HCT116 (cell line): ENCODE results near the gene GALNT5. TPM values are rescaled to one million over a fixed set of nuclear protein-coding genes. Genes with fewer than 3 reads are reported as not detected.

ENCODE experiments used
- ATAC-seq: fragments of 200-7000 bp; cut with Tn5 transposase; 2 replicates; pipeline ENCODE4 v1.9.1; 2020; ENCODE audit warnings: mild to moderate bottlenecking, moderate library complexity
- BruUV-seq: library from RNA; stranded (reverse); fragments of 400-500 nt; replicated peaks from 2 replicates; lab custom pipeline; 2021; lab: Mats Ljungman, UMichigan
- CTCF ChIA-PET: fragments of 300-600 bp; sonication (Branson Sonifier 250); formaldehyde crosslinking; loops from one replicate; lab custom pipeline; 2021; ENCODE audit warnings: antibody characterized with exemption; lab: Charles Lee
- POLR2A ChIA-PET: fragments of 300-600, 350-600 bp; sonication (Branson Sonifier 250); formaldehyde crosslinking; loops from one replicate; lab custom pipeline; 2021; ENCODE audit warnings: antibody characterized with exemption; lab: Charles Lee
- RAD21 ChIA-PET, 2 experiments: fragments of 300-600 bp; sonication (Branson Sonifier 250); formaldehyde crosslinking; loops; one replicate each; lab custom pipeline; 2023; ENCODE audit warnings: low total read pairs in 2 of 2; ENCODE audit not compliant: uncharacterized antibody in 2 of 2, unreplicated experiment in 2 of 2, low non-redundant PET in 1 of 2; lab: Charles Lee
- DNase-seq: peaks from one replicate; pipeline ENCODE4 v3.0.0-alpha.2; 2010; ENCODE audit warnings: low read depth, low spot score
- H2AFZ ChIP-seq: fragments of 200-600 bp; shearing (Covaris generic), sonication (generic); 2 replicates; pipeline ENCODE4 v1.6.1; 2017; ENCODE audit warnings: low read depth, mixed run types, mixed read lengths, antibody characterized with exemption, low read length; ENCODE audit not compliant: poor library complexity, severe bottlenecking
- H3K27ac ChIP-seq: 2 replicates; pipeline ENCODE4 v1.5.1; 2012; ENCODE audit warnings: low read depth, low read length
- H3K27me3 ChIP-seq: fragments of 200-600 bp; sonication (generic); 2 replicates; pipeline ENCODE4 v1.6.1; 2016; ENCODE audit warnings: mixed run types, low read length, mixed read lengths; ENCODE audit not compliant: insufficient read depth
- H3K36me3 ChIP-seq, 2 experiments: fragments of 200-500 bp in 1 of 2; fragments of 200-600 bp in 1 of 2; sonication (Bioruptor generic) in 1 of 2; sonication (generic) in 1 of 2; 2 replicates each; pipeline versions ENCODE4 v1.5.1 to v1.6.1; 2014 to 2016; ENCODE audit warnings: low read length in 2 of 2, inconsistent platforms in 1 of 2, mixed read lengths in 1 of 2, mixed run types in 1 of 2; ENCODE audit not compliant: insufficient read depth in 2 of 2, control insufficient read depth in 1 of 2
- H3K4me1 ChIP-seq, 2 experiments: fragments of 200-600 bp in 1 of 2; sonication (generic) in 1 of 2; 2 replicates each; pipeline versions ENCODE4 v1.5.1 to v1.6.1; 2012 to 2017; ENCODE audit warnings: low read length in 2 of 2, inconsistent platforms in 1 of 2, mild to moderate bottlenecking in 1 of 2, mixed read lengths in 1 of 2, mixed run types in 1 of 2, moderate library complexity in 1 of 2; ENCODE audit not compliant: insufficient read depth in 2 of 2, control insufficient read depth in 1 of 2
- H3K4me2 ChIP-seq: fragments of 200-600 bp; sonication (generic); 2 replicates; pipeline ENCODE4 v1.6.1; 2017; ENCODE audit warnings: mixed run types, low read length, mixed read lengths
- H3K4me3 ChIP-seq, 2 experiments: fragments of 200-600 bp in 1 of 2; sonication (generic) in 1 of 2; replicated peaks in 1 of 2; 2 replicates each; pipeline ENCODE4 v1.5.1; 2011 to 2016; ENCODE audit warnings: low read length in 2 of 2, control low read depth in 1 of 2, low read depth in 1 of 2, mild to moderate bottlenecking in 1 of 2, mixed read lengths in 1 of 2, mixed run types in 1 of 2
- H3K79me2 ChIP-seq: fragments of 200-600 bp; sonication (generic); 2 replicates; pipeline ENCODE4 v1.6.1; 2017; ENCODE audit warnings: mild to moderate bottlenecking, mixed run types, low read length, moderate library complexity, mixed read lengths; ENCODE audit not compliant: insufficient read depth
- H3K9ac ChIP-seq: fragments of 200-600 bp; sonication (generic); 2 replicates; pipeline ENCODE4 v1.6.1; 2016; ENCODE audit warnings: low read length, mixed read lengths
- H3K9me2 ChIP-seq: fragments of 200-600 bp; sonication (generic), shearing (Covaris generic); 2 replicates; pipeline ENCODE4 v1.6.1; 2017; ENCODE audit warnings: mixed run types, mild to moderate bottlenecking, moderate library complexity; ENCODE audit not compliant: insufficient read depth
- H3K9me3 ChIP-seq, 2 experiments: fragments of 200-500 bp in 1 of 2; fragments of 200-600 bp in 1 of 2; sonication (Bioruptor generic) in 1 of 2; sonication (generic) in 1 of 2; 2 replicates each; pipeline ENCODE4 v1.6.1; 2014 to 2017; ENCODE audit warnings: low read length in 2 of 2, mixed read lengths in 2 of 2, inconsistent platforms in 1 of 2, low read depth in 1 of 2, mild to moderate bottlenecking in 1 of 2, mixed run types in 1 of 2, moderate library complexity in 1 of 2; ENCODE audit not compliant: control insufficient read depth in 1 of 2, insufficient read depth in 1 of 2
- H4K20me1 ChIP-seq: fragments of 200-600 bp; sonication (generic), shearing (Covaris generic); 2 replicates; pipeline ENCODE4 v1.6.1; 2017; ENCODE audit warnings: mixed run types, mild to moderate bottlenecking, moderate library complexity; ENCODE audit not compliant: insufficient read depth
- ATF3 ChIP-seq: IDR thresholded peaks from 2 replicates; pipeline ENCODE4 v1.6.1; 2012
- CEBPB ChIP-seq: IDR thresholded peaks from 2 replicates; pipeline ENCODE4 v1.6.1; 2012; ENCODE audit warnings: low read depth
- EZH2 ChIP-seq: fragments of 200-600 bp; sonication (generic); IDR thresholded peaks from 2 replicates; pipeline ENCODE4 v1.6.1; 2017; ENCODE audit warnings: antibody characterized with exemption, mixed run types
- EZH2phosphoT487 ChIP-seq: fragments of 200-600 bp; IDR thresholded peaks from 2 replicates; pipeline ENCODE4 v1.6.1; 2018; ENCODE audit warnings: antibody characterized with exemption, borderline replicate concordance
- JUND ChIP-seq: IDR thresholded peaks from 2 replicates; pipeline ENCODE4 v1.6.1; 2012
- MAX ChIP-seq: IDR thresholded peaks from 2 replicates; pipeline ENCODE4 v1.6.1; 2012
- POLR2A ChIP-seq: IDR thresholded peaks from 2 replicates; pipeline ENCODE4 v1.7.0; 2011; ENCODE audit warnings: borderline replicate concordance; ENCODE audit not compliant: insufficient read depth, insufficient read length; ENCODE audit errors: extremely low read depth
- SIN3A ChIP-seq: IDR thresholded peaks from 2 replicates; pipeline ENCODE4 v1.6.1; 2012; ENCODE audit warnings: low read depth
- SP1 ChIP-seq: IDR thresholded peaks from 2 replicates; pipeline ENCODE4 v1.6.1; 2012; ENCODE audit warnings: low read depth
- SRF ChIP-seq: IDR thresholded peaks from 2 replicates; pipeline ENCODE4 v1.6.1; 2012; ENCODE audit warnings: low read depth
- TCF7L2 ChIP-seq: IDR thresholded peaks from 2 replicates; pipeline ENCODE4 v1.7.0; 2011; ENCODE audit warnings: borderline replicate concordance, inconsistent platforms; ENCODE audit not compliant: insufficient read depth, insufficient read length; ENCODE audit errors: extremely low read depth
- intact Hi-C: fragments of 100-400 bp; cut with micrococcal nuclease; formaldehyde crosslinking; loops from 2 replicates; pipeline ENCODE4 v1.10.0; 2022
- total RNA-seq: library from RNA; stranded (reverse); gene quantifications from one replicate; pipeline ENCODE4 v1.2.1, GENCODE V29; 2021; ENCODE audit not compliant: unreplicated experiment
- TF ChIP-seq, protein P1 (sequence below): IDR thresholded peaks from 2 replicates; pipeline ENCODE4 v1.6.1; 2011; ENCODE audit warnings: mild to moderate bottlenecking, low read length, moderate library complexity; ENCODE audit not compliant: insufficient replicate concordance; ENCODE audit errors: extremely low read depth
- TF ChIP-seq, protein P2 (sequence below), 3 experiments: fragments of 200-600 bp in 1 of 3; sonication (generic) in 1 of 3; IDR thresholded peaks in 2 of 3; conservative IDR thresholded peaks in 1 of 3; 2 replicates each; pipeline ENCODE4 v1.5.1; 2012 to 2017; ENCODE audit warnings: low read depth in 2 of 3, low read length in 2 of 3, antibody characterized with exemption in 1 of 3, borderline replicate concordance in 1 of 3, control low read depth in 1 of 3, mild to moderate bottlenecking in 1 of 3, mixed read lengths in 1 of 3, mixed run types in 1 of 3, moderate library complexity in 1 of 3; ENCODE audit not compliant: insufficient read depth in 1 of 3
- TF ChIP-seq, protein P3 (sequence below): IDR thresholded peaks from 2 replicates; pipeline ENCODE4 v1.6.1; 2012; ENCODE audit warnings: low read depth

GALNT5 gene
- total RNA-seq, 1 experiment from 2014 or later: 3.9 TPM

DNA sequence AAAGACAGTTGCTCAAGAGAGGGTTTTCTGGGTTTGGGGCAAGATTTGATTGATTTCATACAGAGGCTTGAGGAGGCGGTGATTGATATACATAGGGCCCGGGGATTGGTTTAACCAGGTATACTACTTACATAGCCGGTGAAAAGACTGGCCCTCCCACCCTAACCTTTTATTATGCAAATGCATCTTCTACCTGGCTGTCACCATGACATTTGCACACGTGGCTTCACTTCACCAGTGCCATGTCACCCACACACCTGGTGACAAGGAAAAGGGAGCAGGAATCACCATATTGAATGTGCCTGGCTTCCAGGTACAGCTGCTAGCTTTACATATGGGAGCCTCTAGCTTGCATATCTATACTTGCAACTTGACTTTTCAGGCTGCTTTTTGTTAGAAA is 58.4 kb downstream of the GALNT5 start:
- no peaks in the 10 kb centered on the region for H4K20me1 ChIP-seq
- no peaks in the 10 kb centered on the region for H3K9me3 ChIP-seq
- CTCF ChIA-PET: interaction anchor here (3.4 kb wide), 1 partner anchor 11 kb away, joined by 22 read pairs; the partner anchor contains the start of gene ERMN
- no peaks in the 10 kb centered on the region for H3K79me2 ChIP-seq
- peaks cover 0 to 5% of the 10 kb centered on the region in 2 experiments; a peak in 1 of 4 replicates for H3K36me3 ChIP-seq
- no peaks in the 10 kb centered on the region for H3K9me2 ChIP-seq
- H3K27me3 ChIP-seq: no peaks in the 10 kb centered on the region
- TF ChIP-seq ATF3 (no peak), EZH2phosphoT487 (no peak), SP1 (no peak), POLR2A (no peak), EZH2 (no peak), SIN3A (no peak), SRF (no peak), JUND (no peak), MAX (no peak), TCF7L2 (no peak), CEBPB (no peak)
- TF ChIP-seq, protein P1, sequence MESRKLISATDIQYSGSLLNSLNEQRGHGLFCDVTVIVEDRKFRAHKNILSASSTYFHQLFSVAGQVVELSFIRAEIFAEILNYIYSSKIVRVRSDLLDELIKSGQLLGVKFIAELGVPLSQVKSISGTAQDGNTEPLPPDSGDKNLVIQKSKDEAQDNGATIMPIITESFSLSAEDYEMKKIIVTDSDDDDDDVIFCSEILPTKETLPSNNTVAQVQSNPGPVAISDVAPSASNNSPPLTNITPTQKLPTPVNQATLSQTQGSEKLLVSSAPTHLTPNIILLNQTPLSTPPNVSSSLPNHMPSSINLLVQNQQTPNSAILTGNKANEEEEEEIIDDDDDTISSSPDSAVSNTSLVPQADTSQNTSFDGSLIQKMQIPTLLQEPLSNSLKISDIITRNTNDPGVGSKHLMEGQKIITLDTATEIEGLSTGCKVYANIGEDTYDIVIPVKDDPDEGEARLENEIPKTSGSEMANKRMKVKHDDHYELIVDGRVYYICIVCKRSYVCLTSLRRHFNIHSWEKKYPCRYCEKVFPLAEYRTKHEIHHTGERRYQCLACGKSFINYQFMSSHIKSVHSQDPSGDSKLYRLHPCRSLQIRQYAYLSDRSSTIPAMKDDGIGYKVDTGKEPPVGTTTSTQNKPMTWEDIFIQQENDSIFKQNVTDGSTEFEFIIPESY: no peak
- TF ChIP-seq, protein P2, sequence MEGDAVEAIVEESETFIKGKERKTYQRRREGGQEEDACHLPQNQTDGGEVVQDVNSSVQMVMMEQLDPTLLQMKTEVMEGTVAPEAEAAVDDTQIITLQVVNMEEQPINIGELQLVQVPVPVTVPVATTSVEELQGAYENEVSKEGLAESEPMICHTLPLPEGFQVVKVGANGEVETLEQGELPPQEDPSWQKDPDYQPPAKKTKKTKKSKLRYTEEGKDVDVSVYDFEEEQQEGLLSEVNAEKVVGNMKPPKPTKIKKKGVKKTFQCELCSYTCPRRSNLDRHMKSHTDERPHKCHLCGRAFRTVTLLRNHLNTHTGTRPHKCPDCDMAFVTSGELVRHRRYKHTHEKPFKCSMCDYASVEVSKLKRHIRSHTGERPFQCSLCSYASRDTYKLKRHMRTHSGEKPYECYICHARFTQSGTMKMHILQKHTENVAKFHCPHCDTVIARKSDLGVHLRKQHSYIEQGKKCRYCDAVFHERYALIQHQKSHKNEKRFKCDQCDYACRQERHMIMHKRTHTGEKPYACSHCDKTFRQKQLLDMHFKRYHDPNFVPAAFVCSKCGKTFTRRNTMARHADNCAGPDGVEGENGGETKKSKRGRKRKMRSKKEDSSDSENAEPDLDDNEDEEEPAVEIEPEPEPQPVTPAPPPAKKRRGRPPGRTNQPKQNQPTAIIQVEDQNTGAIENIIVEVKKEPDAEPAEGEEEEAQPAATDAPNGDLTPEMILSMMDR (IDR thresholded peaks at IDR 0.05 in 2 of 3, conservative IDR thresholded peaks at IDR 0.05 in 1 of 3; ENCODE audit: borderline replicate concordance in 1 of 3, insufficient read depth in 1 of 3, low read depth in 2 of 3, low read length in 2 of 3): no peak
- TF ChIP-seq, protein P3, sequence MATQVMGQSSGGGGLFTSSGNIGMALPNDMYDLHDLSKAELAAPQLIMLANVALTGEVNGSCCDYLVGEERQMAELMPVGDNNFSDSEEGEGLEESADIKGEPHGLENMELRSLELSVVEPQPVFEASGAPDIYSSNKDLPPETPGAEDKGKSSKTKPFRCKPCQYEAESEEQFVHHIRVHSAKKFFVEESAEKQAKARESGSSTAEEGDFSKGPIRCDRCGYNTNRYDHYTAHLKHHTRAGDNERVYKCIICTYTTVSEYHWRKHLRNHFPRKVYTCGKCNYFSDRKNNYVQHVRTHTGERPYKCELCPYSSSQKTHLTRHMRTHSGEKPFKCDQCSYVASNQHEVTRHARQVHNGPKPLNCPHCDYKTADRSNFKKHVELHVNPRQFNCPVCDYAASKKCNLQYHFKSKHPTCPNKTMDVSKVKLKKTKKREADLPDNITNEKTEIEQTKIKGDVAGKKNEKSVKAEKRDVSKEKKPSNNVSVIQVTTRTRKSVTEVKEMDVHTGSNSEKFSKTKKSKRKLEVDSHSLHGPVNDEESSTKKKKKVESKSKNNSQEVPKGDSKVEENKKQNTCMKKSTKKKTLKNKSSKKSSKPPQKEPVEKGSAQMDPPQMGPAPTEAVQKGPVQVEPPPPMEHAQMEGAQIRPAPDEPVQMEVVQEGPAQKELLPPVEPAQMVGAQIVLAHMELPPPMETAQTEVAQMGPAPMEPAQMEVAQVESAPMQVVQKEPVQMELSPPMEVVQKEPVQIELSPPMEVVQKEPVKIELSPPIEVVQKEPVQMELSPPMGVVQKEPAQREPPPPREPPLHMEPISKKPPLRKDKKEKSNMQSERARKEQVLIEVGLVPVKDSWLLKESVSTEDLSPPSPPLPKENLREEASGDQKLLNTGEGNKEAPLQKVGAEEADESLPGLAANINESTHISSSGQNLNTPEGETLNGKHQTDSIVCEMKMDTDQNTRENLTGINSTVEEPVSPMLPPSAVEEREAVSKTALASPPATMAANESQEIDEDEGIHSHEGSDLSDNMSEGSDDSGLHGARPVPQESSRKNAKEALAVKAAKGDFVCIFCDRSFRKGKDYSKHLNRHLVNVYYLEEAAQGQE: no peak
- TF ChIP-seq, all 23 proteins: peak for 0
- POLR2A ChIA-PET: no interaction called here
- ATAC-seq: no peak
- BruUV-seq: no TSS peak
- Histone ChIP-seq H3K4me1 (no peaks in the 10 kb centered on the region), H2AFZ (no peak overlapping the region), H3K4me3 (no peak overlapping the region), H3K4me2 (no peak overlapping the region), H3K27ac (no peak overlapping the region), H3K9ac (no peak overlapping the region)
- RAD21 ChIA-PET: no interaction called here
- no peak for DNase-seq
- intact Hi-C loops: no loop called here
